ENCODE measurements around the gene GMCL2. TPM values are rescaled to one million over a fixed set of nuclear protein-coding genes. Genes with fewer than 3 reads are reported as not detected.

GMCL2 gene
- total RNA-seq, 1 experiment from 2014 or later, result not detected

GRCh38 chr5:178223828-178224335, 36.7 kb upstream of the GMCL2 start:
- H3K27me3 ChIP-seq (ENCODE audit: insufficient read depth, low read length), result no peaks in the 10 kb centered on the region
- ChIA-PET POLR2A (no interaction called here), CTCF (no interaction called here), RAD21 (ENCODE audit: low non-redundant PET in 1 of 2, low total read pairs in 2 of 2, uncharacterized antibody in 2 of 2, unreplicated experiment in 2 of 2) (no interaction called here)
- no peak overlapping the region for H3K27ac ChIP-seq (ENCODE audit: low read depth, low read length)
- no peaks in the 10 kb centered on the region for H3K79me2 ChIP-seq (ENCODE audit: insufficient read depth, low read length)
- TF ChIP-seq RAD21 (IDR thresholded peaks at IDR 0.05; ENCODE audit: low read depth), result no peak
- no peak for TF ChIP-seq CBX3 (IDR thresholded peaks at IDR 0.05; ENCODE audit: low read depth)
- TF ChIP-seq REST (IDR thresholded peaks at IDR 0.05; ENCODE audit: low read depth), result no peak
- ATAC-seq (peak; percentile 30), DNase-seq (ENCODE audit: low read depth, low spot score) (no peak)
- no peak overlapping the region for H2AFZ ChIP-seq (ENCODE audit: low read depth, low read length, poor library complexity, severe bottlenecking)
- no peaks in the 10 kb centered on the region for H3K4me1 ChIP-seq (ENCODE audit: control insufficient read depth in 1 of 2, insufficient read depth in 2 of 2, low read length in 2 of 2)
- no peak overlapping the region for H3K4me2 ChIP-seq (ENCODE audit: low read length)
- H3K9me2 ChIP-seq (ENCODE audit: insufficient read depth), result no peaks in the 10 kb centered on the region
- no peaks in the 10 kb centered on the region for H4K20me1 ChIP-seq (ENCODE audit: insufficient read depth)
- no peaks in the 10 kb centered on the region for H3K9me3 ChIP-seq (ENCODE audit: control insufficient read depth in 1 of 2, insufficient read depth in 1 of 2, low read depth in 1 of 2, low read length in 2 of 2)
- no peak overlapping the region for H3K9ac ChIP-seq (ENCODE audit: low read length)
- no peak overlapping the region for H3K4me3 ChIP-seq (replicated peaks in 1 of 2; ENCODE audit: low read depth in 1 of 2, low read length in 2 of 2)
- peaks cover 2 to 16% of the 10 kb centered on the region in 2 experiments; a peak in 3 of 4 replicates for H3K36me3 ChIP-seq (ENCODE audit: control insufficient read depth in 1 of 2, insufficient read depth in 2 of 2, low read length in 2 of 2)
- intact Hi-C loops (cut with micrococcal nuclease), result no loop called here
- no TSS peak for BruUV-seq (replicated peaks)

GRCh38 chr5:178223196-178223773, 36.1 kb upstream of the GMCL2 start:
- TF ChIP-seq CTCF (IDR thresholded peaks at IDR 0.05 in 2 of 3, conservative IDR thresholded peaks at IDR 0.05 in 1 of 3; ENCODE audit: borderline replicate concordance in 1 of 3, insufficient read depth in 1 of 3, low read depth in 2 of 3, low read length in 2 of 3) (0 out of 6 replicates have a peak, but pooled peaks of 1 of the 3 experiments have one; percentile 12), MAX (IDR thresholded peaks at IDR 0.05) (no peak)

More at GRCh38 chr5:178223196-178223773, 36.1 kb upstream of the GMCL2 start:
- no peaks in the 10 kb centered on the region for H3K27me3 ChIP-seq (ENCODE audit: insufficient read depth, low read length)
- no peaks in the 10 kb centered on the region for H3K9me2 ChIP-seq (ENCODE audit: insufficient read depth)
- H3K4me3 ChIP-seq (replicated peaks in 1 of 2; ENCODE audit: low read depth in 1 of 2, low read length in 2 of 2), result no peak overlapping the region
- peak; percentile 46 for ATAC-seq
- CTCF ChIA-PET, result no interaction called here
- DNase-seq (ENCODE audit: low read depth, low spot score), result no peak
- H3K79me2 ChIP-seq (ENCODE audit: insufficient read depth, low read length), result no peaks in the 10 kb centered on the region
- H3K4me2 ChIP-seq (ENCODE audit: low read length), result no peak overlapping the region
- no peak overlapping the region for H3K27ac ChIP-seq (ENCODE audit: low read depth, low read length)
- no peaks in the 10 kb centered on the region for H3K9me3 ChIP-seq (ENCODE audit: control insufficient read depth in 1 of 2, insufficient read depth in 1 of 2, low read depth in 1 of 2, low read length in 2 of 2)
- intact Hi-C loops (cut with micrococcal nuclease), result no loop called here
- H3K36me3 ChIP-seq (ENCODE audit: control insufficient read depth in 1 of 2, insufficient read depth in 2 of 2, low read length in 2 of 2), result peaks cover 2 to 17% of the 10 kb centered on the region in 2 experiments; a peak in 3 of 4 replicates
- no peak overlapping the region for H2AFZ ChIP-seq (ENCODE audit: low read depth, low read length, poor library complexity, severe bottlenecking)
- RAD21 ChIA-PET (ENCODE audit: low non-redundant PET in 1 of 2, low total read pairs in 2 of 2, uncharacterized antibody in 2 of 2, unreplicated experiment in 2 of 2), result no interaction called here
- H3K9ac ChIP-seq (ENCODE audit: low read length), result no peak overlapping the region
- BruUV-seq (replicated peaks), result no TSS peak
- POLR2A ChIA-PET, result no interaction called here
- no peaks in the 10 kb centered on the region for H4K20me1 ChIP-seq (ENCODE audit: insufficient read depth)
- H3K4me1 ChIP-seq (ENCODE audit: control insufficient read depth in 1 of 2, insufficient read depth in 2 of 2, low read length in 2 of 2), result no peaks in the 10 kb centered on the region
